WTC11 (cell line): ENCODE results near the gene MRTFA.

ENCODE experiments used
- ELF4 ChIP-seq: sonication (generic); formaldehyde crosslinking; IDR thresholded peaks from 2 replicates; pipeline ENCODE4 v1.8.1; 2022; ENCODE audit warnings: low read depth, mild to moderate bottlenecking, moderate library complexity, missing genetic modification reagents
- FOXK1 ChIP-seq: sonication (generic); formaldehyde crosslinking; IDR thresholded peaks from 2 replicates; pipeline ENCODE4 v1.8.0; 2022; ENCODE audit warnings: mild to moderate bottlenecking, moderate library complexity, missing genetic modification reagents
- JUN ChIP-seq: sonication (generic); formaldehyde crosslinking; IDR thresholded peaks from 2 replicates; pipeline ENCODE4 v1.8.0; 2023; ENCODE audit warnings: mild to moderate bottlenecking, missing genetic modification reagents
- SMAD3 ChIP-seq: sonication (generic); formaldehyde crosslinking; IDR thresholded peaks from 2 replicates; pipeline ENCODE4 v1.8.0; 2022; ENCODE audit warnings: missing genetic modification reagents, mild to moderate bottlenecking, borderline replicate concordance
- SOX15 ChIP-seq: fragments of 250-450 bp; sonication (Bioruptor Pico); IDR thresholded peaks from 2 replicates; pipeline ENCODE4 v1.9.0; 2021; ENCODE audit warnings: mild to moderate bottlenecking
- ZNF138 ChIP-seq: sonication (generic); formaldehyde crosslinking; conservative IDR thresholded peaks from 2 replicates; pipeline ENCODE4 v1.8.1; 2022; ENCODE audit warnings: mild to moderate bottlenecking, moderate library complexity, missing genetic modification reagents
- TF ChIP-seq, protein P1 (sequence below): fragments of 200-600 bp; IDR thresholded peaks from 2 replicates; pipeline ENCODE4 v1.8.0; 2022; ENCODE audit warnings: antibody characterized with exemption
- TF ChIP-seq, protein P2 (sequence below): sonication (generic); formaldehyde crosslinking; conservative IDR thresholded peaks from 2 replicates; pipeline ENCODE4 v1.8.1; 2022; ENCODE audit warnings: mild to moderate bottlenecking, missing genetic modification reagents
- TF ChIP-seq, protein P3 (sequence below): sonication (generic); formaldehyde crosslinking; IDR thresholded peaks from 2 replicates; pipeline ENCODE4 v1.8.1; 2022; ENCODE audit warnings: low read depth, missing genetic modification reagents, borderline replicate concordance
- TF ChIP-seq, protein P4 (sequence below): sonication (generic); formaldehyde crosslinking; IDR thresholded peaks from 2 replicates; pipeline ENCODE4 v1.8.0; 2022; ENCODE audit warnings: mild to moderate bottlenecking, missing genetic modification reagents
- TF ChIP-seq, protein P5 (sequence below): sonication (generic); formaldehyde crosslinking; IDR thresholded peaks from 2 replicates; pipeline ENCODE4 v1.8.1; 2023; ENCODE audit warnings: mild to moderate bottlenecking, missing genetic modification reagents, moderate library complexity
- TF ChIP-seq, protein P6 (sequence below): sonication (generic); formaldehyde crosslinking; IDR thresholded peaks from 2 replicates; pipeline ENCODE4 v1.8.1; 2023; ENCODE audit warnings: mild to moderate bottlenecking, missing genetic modification reagents, moderate library complexity
- TF ChIP-seq, protein P7 (sequence below): sonication (generic); formaldehyde crosslinking; conservative IDR thresholded peaks from 2 replicates; pipeline ENCODE4 v1.8.1; 2023; ENCODE audit warnings: mild to moderate bottlenecking, low read depth, missing genetic modification reagents, moderate library complexity
- TF ChIP-seq, protein P8 (sequence below): sonication (generic); formaldehyde crosslinking; IDR thresholded peaks from 2 replicates; pipeline ENCODE4 v1.8.1; 2023; ENCODE audit warnings: mild to moderate bottlenecking, missing genetic modification reagents, borderline replicate concordance

DNA sequence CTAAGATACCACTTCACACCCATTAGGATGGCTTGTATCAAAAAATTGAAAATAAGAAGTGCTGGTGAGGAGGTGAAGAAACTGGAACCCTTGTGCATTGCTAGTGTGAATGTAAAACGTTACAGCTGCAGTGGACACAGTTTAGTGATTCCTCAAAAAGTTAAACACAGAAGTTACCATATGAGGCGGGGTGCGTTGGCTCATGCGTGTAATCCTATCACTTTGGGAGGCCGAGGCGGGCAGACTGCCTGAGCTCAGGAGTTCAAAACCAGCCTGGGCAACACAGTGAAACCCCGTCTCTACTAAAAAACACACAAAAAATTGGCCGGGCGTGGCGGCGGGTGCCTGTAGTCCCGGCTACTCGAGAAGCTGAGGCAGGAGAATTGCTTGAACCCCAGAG is 222.6 kb downstream of the MRTFA start:
- TF ChIP-seq, protein P1, sequence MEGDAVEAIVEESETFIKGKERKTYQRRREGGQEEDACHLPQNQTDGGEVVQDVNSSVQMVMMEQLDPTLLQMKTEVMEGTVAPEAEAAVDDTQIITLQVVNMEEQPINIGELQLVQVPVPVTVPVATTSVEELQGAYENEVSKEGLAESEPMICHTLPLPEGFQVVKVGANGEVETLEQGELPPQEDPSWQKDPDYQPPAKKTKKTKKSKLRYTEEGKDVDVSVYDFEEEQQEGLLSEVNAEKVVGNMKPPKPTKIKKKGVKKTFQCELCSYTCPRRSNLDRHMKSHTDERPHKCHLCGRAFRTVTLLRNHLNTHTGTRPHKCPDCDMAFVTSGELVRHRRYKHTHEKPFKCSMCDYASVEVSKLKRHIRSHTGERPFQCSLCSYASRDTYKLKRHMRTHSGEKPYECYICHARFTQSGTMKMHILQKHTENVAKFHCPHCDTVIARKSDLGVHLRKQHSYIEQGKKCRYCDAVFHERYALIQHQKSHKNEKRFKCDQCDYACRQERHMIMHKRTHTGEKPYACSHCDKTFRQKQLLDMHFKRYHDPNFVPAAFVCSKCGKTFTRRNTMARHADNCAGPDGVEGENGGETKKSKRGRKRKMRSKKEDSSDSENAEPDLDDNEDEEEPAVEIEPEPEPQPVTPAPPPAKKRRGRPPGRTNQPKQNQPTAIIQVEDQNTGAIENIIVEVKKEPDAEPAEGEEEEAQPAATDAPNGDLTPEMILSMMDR, result no peak
- TF ChIP-seq, protein P2, sequence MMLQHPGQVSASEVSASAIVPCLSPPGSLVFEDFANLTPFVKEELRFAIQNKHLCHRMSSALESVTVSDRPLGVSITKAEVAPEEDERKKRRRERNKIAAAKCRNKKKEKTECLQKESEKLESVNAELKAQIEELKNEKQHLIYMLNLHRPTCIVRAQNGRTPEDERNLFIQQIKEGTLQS (CRISPR knock-in tag), result no peak
- TF ChIP-seq SOX15 (no peak), ELF4 (CRISPR knock-in tag) (no peak), JUN (CRISPR knock-in tag) (no peak), SMAD3 (CRISPR knock-in tag) (no peak), ZNF138 (CRISPR knock-in tag) (no peak), FOXK1 (no peak)
- TF ChIP-seq, protein P3, sequence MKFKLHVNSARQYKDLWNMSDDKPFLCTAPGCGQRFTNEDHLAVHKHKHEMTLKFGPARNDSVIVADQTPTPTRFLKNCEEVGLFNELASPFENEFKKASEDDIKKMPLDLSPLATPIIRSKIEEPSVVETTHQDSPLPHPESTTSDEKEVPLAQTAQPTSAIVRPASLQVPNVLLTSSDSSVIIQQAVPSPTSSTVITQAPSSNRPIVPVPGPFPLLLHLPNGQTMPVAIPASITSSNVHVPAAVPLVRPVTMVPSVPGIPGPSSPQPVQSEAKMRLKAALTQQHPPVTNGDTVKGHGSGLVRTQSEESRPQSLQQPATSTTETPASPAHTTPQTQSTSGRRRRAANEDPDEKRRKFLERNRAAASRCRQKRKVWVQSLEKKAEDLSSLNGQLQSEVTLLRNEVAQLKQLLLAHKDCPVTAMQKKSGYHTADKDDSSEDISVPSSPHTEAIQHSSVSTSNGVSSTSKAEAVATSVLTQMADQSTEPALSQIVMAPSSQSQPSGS (CRISPR knock-in tag), result no peak
- TF ChIP-seq, protein P4, sequence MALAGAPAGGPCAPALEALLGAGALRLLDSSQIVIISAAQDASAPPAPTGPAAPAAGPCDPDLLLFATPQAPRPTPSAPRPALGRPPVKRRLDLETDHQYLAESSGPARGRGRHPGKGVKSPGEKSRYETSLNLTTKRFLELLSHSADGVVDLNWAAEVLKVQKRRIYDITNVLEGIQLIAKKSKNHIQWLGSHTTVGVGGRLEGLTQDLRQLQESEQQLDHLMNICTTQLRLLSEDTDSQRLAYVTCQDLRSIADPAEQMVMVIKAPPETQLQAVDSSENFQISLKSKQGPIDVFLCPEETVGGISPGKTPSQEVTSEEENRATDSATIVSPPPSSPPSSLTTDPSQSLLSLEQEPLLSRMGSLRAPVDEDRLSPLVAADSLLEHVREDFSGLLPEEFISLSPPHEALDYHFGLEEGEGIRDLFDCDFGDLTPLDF, result no peak
- TF ChIP-seq, protein P5, sequence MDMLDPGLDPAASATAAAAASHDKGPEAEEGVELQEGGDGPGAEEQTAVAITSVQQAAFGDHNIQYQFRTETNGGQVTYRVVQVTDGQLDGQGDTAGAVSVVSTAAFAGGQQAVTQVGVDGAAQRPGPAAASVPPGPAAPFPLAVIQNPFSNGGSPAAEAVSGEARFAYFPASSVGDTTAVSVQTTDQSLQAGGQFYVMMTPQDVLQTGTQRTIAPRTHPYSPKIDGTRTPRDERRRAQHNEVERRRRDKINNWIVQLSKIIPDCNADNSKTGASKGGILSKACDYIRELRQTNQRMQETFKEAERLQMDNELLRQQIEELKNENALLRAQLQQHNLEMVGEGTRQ (CRISPR knock-in tag), result no peak
- TF ChIP-seq, protein P6, sequence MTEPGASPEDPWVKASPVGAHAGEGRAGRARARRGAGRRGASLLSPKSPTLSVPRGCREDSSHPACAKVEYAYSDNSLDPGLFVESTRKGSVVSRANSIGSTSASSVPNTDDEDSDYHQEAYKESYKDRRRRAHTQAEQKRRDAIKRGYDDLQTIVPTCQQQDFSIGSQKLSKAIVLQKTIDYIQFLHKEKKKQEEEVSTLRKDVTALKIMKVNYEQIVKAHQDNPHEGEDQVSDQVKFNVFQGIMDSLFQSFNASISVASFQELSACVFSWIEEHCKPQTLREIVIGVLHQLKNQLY (CRISPR knock-in tag), result no peak
- TF ChIP-seq, protein P7, sequence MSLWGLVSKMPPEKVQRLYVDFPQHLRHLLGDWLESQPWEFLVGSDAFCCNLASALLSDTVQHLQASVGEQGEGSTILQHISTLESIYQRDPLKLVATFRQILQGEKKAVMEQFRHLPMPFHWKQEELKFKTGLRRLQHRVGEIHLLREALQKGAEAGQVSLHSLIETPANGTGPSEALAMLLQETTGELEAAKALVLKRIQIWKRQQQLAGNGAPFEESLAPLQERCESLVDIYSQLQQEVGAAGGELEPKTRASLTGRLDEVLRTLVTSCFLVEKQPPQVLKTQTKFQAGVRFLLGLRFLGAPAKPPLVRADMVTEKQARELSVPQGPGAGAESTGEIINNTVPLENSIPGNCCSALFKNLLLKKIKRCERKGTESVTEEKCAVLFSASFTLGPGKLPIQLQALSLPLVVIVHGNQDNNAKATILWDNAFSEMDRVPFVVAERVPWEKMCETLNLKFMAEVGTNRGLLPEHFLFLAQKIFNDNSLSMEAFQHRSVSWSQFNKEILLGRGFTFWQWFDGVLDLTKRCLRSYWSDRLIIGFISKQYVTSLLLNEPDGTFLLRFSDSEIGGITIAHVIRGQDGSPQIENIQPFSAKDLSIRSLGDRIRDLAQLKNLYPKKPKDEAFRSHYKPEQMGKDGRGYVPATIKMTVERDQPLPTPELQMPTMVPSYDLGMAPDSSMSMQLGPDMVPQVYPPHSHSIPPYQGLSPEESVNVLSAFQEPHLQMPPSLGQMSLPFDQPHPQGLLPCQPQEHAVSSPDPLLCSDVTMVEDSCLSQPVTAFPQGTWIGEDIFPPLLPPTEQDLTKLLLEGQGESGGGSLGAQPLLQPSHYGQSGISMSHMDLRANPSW (CRISPR knock-in tag), result no peak
- TF ChIP-seq, protein P8, sequence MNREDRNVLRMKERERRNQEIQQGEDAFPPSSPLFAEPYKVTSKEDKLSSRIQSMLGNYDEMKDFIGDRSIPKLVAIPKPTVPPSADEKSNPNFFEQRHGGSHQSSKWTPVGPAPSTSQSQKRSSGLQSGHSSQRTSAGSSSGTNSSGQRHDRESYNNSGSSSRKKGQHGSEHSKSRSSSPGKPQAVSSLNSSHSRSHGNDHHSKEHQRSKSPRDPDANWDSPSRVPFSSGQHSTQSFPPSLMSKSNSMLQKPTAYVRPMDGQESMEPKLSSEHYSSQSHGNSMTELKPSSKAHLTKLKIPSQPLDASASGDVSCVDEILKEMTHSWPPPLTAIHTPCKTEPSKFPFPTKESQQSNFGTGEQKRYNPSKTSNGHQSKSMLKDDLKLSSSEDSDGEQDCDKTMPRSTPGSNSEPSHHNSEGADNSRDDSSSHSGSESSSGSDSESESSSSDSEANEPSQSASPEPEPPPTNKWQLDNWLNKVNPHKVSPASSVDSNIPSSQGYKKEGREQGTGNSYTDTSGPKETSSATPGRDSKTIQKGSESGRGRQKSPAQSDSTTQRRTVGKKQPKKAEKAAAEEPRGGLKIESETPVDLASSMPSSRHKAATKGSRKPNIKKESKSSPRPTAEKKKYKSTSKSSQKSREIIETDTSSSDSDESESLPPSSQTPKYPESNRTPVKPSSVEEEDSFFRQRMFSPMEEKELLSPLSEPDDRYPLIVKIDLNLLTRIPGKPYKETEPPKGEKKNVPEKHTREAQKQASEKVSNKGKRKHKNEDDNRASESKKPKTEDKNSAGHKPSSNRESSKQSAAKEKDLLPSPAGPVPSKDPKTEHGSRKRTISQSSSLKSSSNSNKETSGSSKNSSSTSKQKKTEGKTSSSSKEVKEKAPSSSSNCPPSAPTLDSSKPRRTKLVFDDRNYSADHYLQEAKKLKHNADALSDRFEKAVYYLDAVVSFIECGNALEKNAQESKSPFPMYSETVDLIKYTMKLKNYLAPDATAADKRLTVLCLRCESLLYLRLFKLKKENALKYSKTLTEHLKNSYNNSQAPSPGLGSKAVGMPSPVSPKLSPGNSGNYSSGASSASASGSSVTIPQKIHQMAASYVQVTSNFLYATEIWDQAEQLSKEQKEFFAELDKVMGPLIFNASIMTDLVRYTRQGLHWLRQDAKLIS (CRISPR knock-in tag), result no peak
